ENCODE measurements around the gene GNGT1.

GRCh38 chr7:93941945-93942344 is 35.6 kb downstream of the GNGT1 start:
- TF ChIP-seq POLR2AphosphoS5 (IDR thresholded peaks at IDR 0.05; ENCODE audit: insufficient read depth, low read depth, low read length), result no peak
- no peak for TF ChIP-seq CTCF (IDR thresholded peaks at IDR 0.05; ENCODE audit: extremely low read depth in 1 of 2, insufficient read depth in 1 of 2, low read depth in 1 of 2, low read length in 2 of 2)
- no peak for TF ChIP-seq JUN (IDR thresholded peaks at IDR 0.05; ENCODE audit: borderline replicate concordance, insufficient read depth, insufficient read length, low read depth)
- TF ChIP-seq POLR2A (IDR thresholded peaks at IDR 0.05; ENCODE audit: low read depth, low read length), result no peak
- TF ChIP-seq MYC (IDR thresholded peaks at IDR 0.05; ENCODE audit: low read depth, low read length), result no peak
- no peak for TF ChIP-seq EZH2 (IDR thresholded peaks at IDR 0.05; ENCODE audit: borderline replicate concordance, low read depth, low read length, severe bottlenecking)
- TF ChIP-seq MAX (IDR thresholded peaks at IDR 0.05; ENCODE audit: insufficient read depth, insufficient read length), result no peak

Measured in endothelial cell of umbilical vein (primary cell).